Suprapubic skin (tissue), 4 donors: ENCODE results near the gene PLSCR5. TPM values are rescaled to one million over a fixed set of nuclear protein-coding genes. Genes with fewer than 3 reads are reported as not detected.

ENCODE experiments used
- DNase-seq, 2 donors: peaks; one replicate each; pipeline ENCODE4 v3.0.0-alpha.2; 2019; ENCODE audit warnings: low spot score in 2 of 2
- H3K27ac ChIP-seq: fragments of 200-600 bp; sonication (generic); one replicate; pipeline ENCODE4 v1.5.1; 2019
- H3K27me3 ChIP-seq: fragments of 200-600 bp; sonication (generic); one replicate; pipeline ENCODE4 v1.5.1; 2019
- H3K36me3 ChIP-seq: fragments of 200-600 bp; sonication (generic); one replicate; pipeline ENCODE4 v1.5.1; 2019
- H3K4me1 ChIP-seq: fragments of 200-600 bp; sonication (generic); one replicate; pipeline ENCODE4 v1.5.1; 2019
- H3K4me3 ChIP-seq: fragments of 200-600 bp; sonication (generic); one replicate; pipeline ENCODE4 v1.5.1; 2019; ENCODE audit warnings: mild to moderate bottlenecking
- H3K9me3 ChIP-seq: fragments of 200-600 bp; sonication (generic); one replicate; pipeline ENCODE4 v1.5.1; 2019
- CTCF ChIP-seq, 2 donors: fragments of 200-600 bp in 1 of 2; fragments of 450-650 bp in 1 of 2; sonication (generic) in 1 of 2; IDR thresholded peaks; one replicate each; pipeline ENCODE4 v1.5.1; 2016 to 2019; ENCODE audit warnings: antibody characterized with exemption in 2 of 2, mild to moderate bottlenecking in 1 of 2, moderate library complexity in 1 of 2
- EP300 ChIP-seq: sonication (generic); formaldehyde crosslinking; IDR thresholded peaks from one replicate; pipeline ENCODE4 v1.6.1; 2017; ENCODE audit warnings: antibody characterized with exemption
- POLR2A ChIP-seq, 2 donors: fragments of 450-650 bp; IDR thresholded peaks; one replicate each; pipeline ENCODE4 v1.6.1; 2017; ENCODE audit warnings: antibody characterized with exemption in 2 of 2, mild to moderate bottlenecking in 2 of 2, moderate library complexity in 2 of 2
- POLR2AphosphoS5 ChIP-seq, 3 donors: sonication (generic); formaldehyde crosslinking; IDR thresholded peaks; one replicate each; pipeline ENCODE4 v1.6.1; 2017; ENCODE audit warnings: antibody characterized with exemption in 3 of 3
- WGBS: methylation state at CpG from one replicate; pipeline ENCODE4 v1.1.5; 2018; 5-methylcytosine and 5-hydroxymethylcytosine counted together
- total RNA-seq, 4 donors: library from RNA; depleted of rRNA; stranded (reverse); fragments of >200 nt; gene quantifications; one replicate each; pipeline ENCODE4 v1.1.0, GENCODE V29; 2016

Gene PLSCR5
- total RNA-seq, 4 donors from 2014 or later: not detected

GRCh38 chr3:146626403-146627122 is 21.4 kb upstream of the PLSCR5 start:
- Histone ChIP-seq H3K27ac (no peak overlapping the region), H3K9me3 (no peaks in the 10 kb centered on the region), H3K36me3 (no peaks in the 10 kb centered on the region), H3K27me3 (no peaks in the 10 kb centered on the region), H3K4me3 (no peak overlapping the region), H3K4me1 (peaks cover 3% of the 10 kb centered on the region)
- WGBS: 86% methylated on average over 8 of the region's 8 CpGs
- TF ChIP-seq EP300 (no peak), POLR2A (IDR thresholded peaks at IDR 0.05) (no peak), CTCF (IDR thresholded peaks at IDR 0.05) (no peak), POLR2AphosphoS5 (IDR thresholded peaks at IDR 0.05) (no peak)
- no peak for DNase-seq

DNA sequence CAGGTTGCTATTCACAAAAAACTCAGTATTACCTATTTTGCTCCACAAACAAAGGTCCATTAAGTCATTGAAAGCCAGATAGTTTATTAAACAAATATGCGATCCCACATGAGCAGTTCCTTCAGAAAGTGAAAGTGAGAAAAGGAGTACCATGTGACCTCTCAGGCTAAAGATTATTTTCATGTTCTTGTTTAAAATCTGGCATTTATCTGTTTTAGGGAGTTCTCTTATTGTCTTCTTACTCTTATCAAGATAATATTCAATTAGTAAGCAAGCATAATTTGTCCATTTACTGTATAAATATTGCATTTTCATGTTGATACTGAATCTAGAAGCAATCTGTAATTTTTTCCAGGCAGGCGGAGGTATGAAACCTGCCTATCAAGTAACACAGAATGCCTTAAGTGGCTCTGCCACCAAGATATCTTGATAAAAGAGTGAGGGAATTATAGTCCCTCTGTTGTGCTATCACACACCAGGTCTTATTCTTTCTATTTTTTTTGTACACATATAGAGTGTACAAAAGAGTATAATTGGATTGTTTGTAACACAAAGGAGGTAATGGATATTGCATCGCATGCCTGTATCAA is 20.1 kb upstream of the PLSCR5 start:
- H3K9me3 ChIP-seq: no peaks in the 10 kb centered on the region
- TF ChIP-seq EP300 (no peak), CTCF (IDR thresholded peaks at IDR 0.05) (no peak), POLR2A (IDR thresholded peaks at IDR 0.05) (no peak), POLR2AphosphoS5 (IDR thresholded peaks at IDR 0.05) (no peak)
- no peaks in the 10 kb centered on the region for H3K36me3 ChIP-seq
- H3K27me3 ChIP-seq: no peaks in the 10 kb centered on the region
- no peak overlapping the region for H3K27ac ChIP-seq
- DNase-seq: no peak
- H3K4me1 ChIP-seq: peaks cover 3% of the 10 kb centered on the region
- 61% methylated on average over 3 of the region's 3 CpGs for WGBS
- peak overlapping the region; percentile 21 for H3K4me3 ChIP-seq

DNA sequence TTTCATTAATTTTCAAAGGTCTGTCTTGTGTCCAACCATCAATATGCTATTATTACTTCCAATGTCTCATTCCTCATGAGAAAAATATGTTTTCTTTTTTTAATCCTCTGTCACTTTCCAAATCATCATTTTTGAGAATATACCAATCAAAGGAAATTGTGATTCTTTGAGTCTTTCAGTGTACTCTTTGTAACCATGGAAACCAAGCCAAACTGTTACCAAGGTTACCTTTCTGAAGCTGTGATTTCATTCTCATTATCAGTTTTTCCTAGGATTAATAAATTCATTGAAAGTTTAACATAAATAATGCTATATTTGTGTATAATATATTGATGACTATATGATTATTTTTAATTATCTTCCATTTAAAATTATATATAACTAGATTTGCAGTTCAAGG is 16.6 kb upstream of the PLSCR5 start:
- no peaks in the 10 kb centered on the region for H3K27me3 ChIP-seq

GRCh38 chr3:146612015-146612414 is 6.9 kb upstream of the PLSCR5 start:
- Histone ChIP-seq H3K36me3 (no peaks in the 10 kb centered on the region), H3K27me3 (no peaks in the 10 kb centered on the region), H3K4me3 (no peak overlapping the region), H3K4me1 (no peaks in the 10 kb centered on the region), H3K9me3 (no peaks in the 10 kb centered on the region), H3K27ac (no peak overlapping the region)
- DNase-seq: no peak
- WGBS: 79% methylated on average over 2 of the region's 2 CpGs
- TF ChIP-seq POLR2AphosphoS5 (IDR thresholded peaks at IDR 0.05) (no peak), POLR2A (IDR thresholded peaks at IDR 0.05) (no peak), CTCF (IDR thresholded peaks at IDR 0.05) (no peak), EP300 (no peak)

More for the DNA sequence above, 16.6 kb upstream of the PLSCR5 start:
- Histone ChIP-seq H3K4me1 (peaks cover 3% of the 10 kb centered on the region), H3K27ac (no peak overlapping the region), H3K4me3 (no peak overlapping the region), H3K9me3 (no peaks in the 10 kb centered on the region), H3K36me3 (no peaks in the 10 kb centered on the region)
- TF ChIP-seq POLR2AphosphoS5 (IDR thresholded peaks at IDR 0.05): no peak
- no peak for TF ChIP-seq EP300
- no peak for TF ChIP-seq CTCF (IDR thresholded peaks at IDR 0.05)
- TF ChIP-seq POLR2A (IDR thresholded peaks at IDR 0.05): no peak
- no peak for DNase-seq

DNA sequence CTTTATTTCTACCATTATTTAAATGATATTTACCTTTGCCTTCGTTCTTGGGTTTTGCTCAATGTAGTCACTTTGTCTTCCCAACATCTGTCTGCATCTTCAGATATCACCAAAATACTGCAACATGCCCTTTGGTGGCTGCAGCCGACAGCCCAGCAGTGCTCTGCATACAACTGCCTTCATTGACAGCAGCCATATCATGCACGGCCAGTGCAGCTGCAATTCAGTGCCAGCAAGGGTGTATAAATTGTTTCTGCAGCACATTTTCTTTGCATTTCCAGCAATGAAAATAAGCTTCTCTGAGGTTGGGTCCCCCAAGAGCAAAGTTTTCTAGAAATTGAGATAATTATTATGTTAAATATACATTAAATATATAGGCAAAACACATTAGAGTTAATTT is 6.0 kb upstream of the PLSCR5 start:
- no peak for DNase-seq
- Histone ChIP-seq H3K27ac (no peak overlapping the region), H3K4me3 (no peak overlapping the region), H3K36me3 (no peaks in the 10 kb centered on the region), H3K4me1 (no peaks in the 10 kb centered on the region), H3K9me3 (no peaks in the 10 kb centered on the region), H3K27me3 (no peaks in the 10 kb centered on the region)
- TF ChIP-seq POLR2A (IDR thresholded peaks at IDR 0.05) (no peak), POLR2AphosphoS5 (IDR thresholded peaks at IDR 0.05) (no peak), EP300 (no peak), CTCF (IDR thresholded peaks at IDR 0.05) (no peak)
- WGBS: 65% methylated on average over 3 of the region's 3 CpGs
